A549 (cell line): ENCODE measurements around the gene PTPRD. TPM values are rescaled to one million over a fixed set of nuclear protein-coding genes. Genes with fewer than 3 reads are reported as not detected.

Source experiments
- ATAC-seq, 2 experiments: fragments of 200-7000 bp in 1 of 2; fragments of >200 bp in 1 of 2; cut with Nextera tagmentation in 1 of 2; cut with Tn5 transposase in 1 of 2; 3 replicates each; pipeline versions ENCODE4 v1.8.0 to v1.9.1; 2018 to 2020; ENCODE audit warnings: mild to moderate bottlenecking in 1 of 2, moderate library complexity in 1 of 2
- CTCF ChIA-PET: fragments of 300-600 bp; sonication (Branson Sonifier 250); formaldehyde crosslinking; extraction: SDS; loops from one replicate; lab custom pipeline; 2021; ENCODE audit warnings: antibody characterized with exemption, inconsistent platforms; lab: Yijun Ruan, JAX
- POLR2A ChIA-PET: fragments of 350-600 bp; formaldehyde crosslinking; extraction: SDS; loops from one replicate; lab custom pipeline; 2021; ENCODE audit warnings: antibody characterized with exemption, inconsistent platforms; lab: Yijun Ruan, JAX
- DNase-seq, 2 experiments: peaks; one replicate each; pipeline versions ENCODE4 v3.0.0 to v3.0.0-alpha.2; 2011 to 2016; ENCODE audit warnings: low read depth in 1 of 2, low spot score in 1 of 2
- FAIRE-seq: peaks from 2 replicates; lab custom pipeline; 2011; peaks lifted over from hg19 to GRCh38; lab: Jason Lieb, UNC
- H3K27ac ChIP-seq, 2 experiments: fragments of >200 bp; sonication (Bioruptor Twin); formaldehyde crosslinking; 3 replicates each; pipeline ENCODE4 v1.5.1; 2016 to 2017
- H3K4me1 ChIP-seq: fragments of >200 bp; sonication (Bioruptor Twin); formaldehyde crosslinking; 3 replicates; pipeline ENCODE4 v1.6.1; 2016
- H3K4me2 ChIP-seq: fragments of >200 bp; sonication (Bioruptor Twin); formaldehyde crosslinking; 3 replicates; pipeline ENCODE4 v1.6.1; 2016
- H3K4me3 ChIP-seq: fragments of >200 bp; sonication (Bioruptor Twin); formaldehyde crosslinking; 3 replicates; pipeline ENCODE4 v1.5.1; 2016
- H3K9me3 ChIP-seq: fragments of >200 bp; sonication (Bioruptor Twin); formaldehyde crosslinking; 3 replicates; pipeline ENCODE4 v1.6.1; 2016
- CHD2 ChIP-seq: fragments of 150-350 bp; IDR thresholded peaks from 2 replicates; pipeline ENCODE4 v1.6.1; 2014; ENCODE audit warnings: low read length; ENCODE audit not compliant: partially characterized antibody
- CTCF ChIP-seq: fragments of >200 bp; sonication (Bioruptor Twin); formaldehyde crosslinking; IDR thresholded peaks from 3 replicates; pipeline ENCODE4 v1.5.1; 2016
- EP300 ChIP-seq, 2 experiments: fragments of >200 bp; sonication (Bioruptor Twin); formaldehyde crosslinking; IDR thresholded peaks; 2 replicates in 1 of 2; 3 replicates in 1 of 2; pipeline ENCODE4 v1.6.1; 2016 to 2017
- ESRRA ChIP-seq: fragments of 150-350 bp; IDR thresholded peaks from 2 replicates; pipeline ENCODE4 v1.6.1; 2014; ENCODE audit warnings: mild to moderate bottlenecking, low read length, borderline replicate concordance
- FOSB ChIP-seq: fragments of 250-450 bp; sonication (Bioruptor Pico); IDR thresholded peaks from 2 replicates; pipeline ENCODE4 v1.5.0; 2020; ENCODE audit warnings: mild to moderate bottlenecking, moderate library complexity
- HEYL ChIP-seq: fragments of 250-450 bp; sonication (Bioruptor Pico); IDR thresholded peaks from 2 replicates; pipeline ENCODE4 v1.8.0; 2021; ENCODE audit warnings: mild to moderate bottlenecking, moderate library complexity
- KDM1A ChIP-seq: fragments of 200-600 bp; sonication (generic); IDR thresholded peaks from 2 replicates; pipeline ENCODE4 v1.6.1; 2016; ENCODE audit warnings: low read depth, mild to moderate bottlenecking
- MYC ChIP-seq: IDR thresholded peaks from 2 replicates; pipeline ENCODE4 v1.6.1; 2012; ENCODE audit warnings: mild to moderate bottlenecking, inconsistent platforms, low read length, improper control_type of control experiment, borderline replicate concordance
- NPAS2 ChIP-seq: fragments of 250-450 bp; sonication (Bioruptor Pico); IDR thresholded peaks from 2 replicates; pipeline ENCODE4 v1.8.0; 2022; ENCODE audit warnings: mild to moderate bottlenecking, moderate library complexity, borderline replicate concordance
- POLR2A ChIP-seq: IDR thresholded peaks from 2 replicates; pipeline ENCODE4 v1.6.1; 2012; ENCODE audit warnings: mild to moderate bottlenecking, low read length
- REST ChIP-seq: fragments of 200-600 bp; sonication (generic); IDR thresholded peaks from 2 replicates; pipeline ENCODE4 v1.6.1; 2016; ENCODE audit warnings: antibody characterized with exemption, mild to moderate bottlenecking, moderate library complexity
- RNF2 ChIP-seq: fragments of 200-600 bp; sonication (generic); IDR thresholded peaks from 2 replicates; pipeline ENCODE4 v1.6.1; 2016; ENCODE audit warnings: low read depth, mild to moderate bottlenecking, antibody characterized with exemption, moderate library complexity, borderline replicate concordance
- TFCP2L1 ChIP-seq: fragments of 250-450 bp; sonication (Bioruptor Pico); IDR thresholded peaks from 2 replicates; pipeline ENCODE4 v1.5.0; 2021; ENCODE audit warnings: mild to moderate bottlenecking
- ZC3H11A ChIP-seq: fragments of 450-650 bp; IDR thresholded peaks from 2 replicates; pipeline ENCODE4 v1.6.1; 2014; ENCODE audit warnings: antibody characterized with exemption, mild to moderate bottlenecking
- WGBS: methylation state at CpG from one replicate; pipeline ENCODE4 v1.1.6; 2017; ENCODE audit errors: missing lambda C conversion rate; 5-methylcytosine and 5-hydroxymethylcytosine counted together
- polyA plus RNA-seq, 4 experiments: library from polyadenylated mRNA; depleted of rRNA in 3 of 4; stranded (reverse); fragments of >200 nt; fragmentation: RNase III in 1 of 4; extraction: RNeasy Plus Mini Kit Qiagen cat#74134 plus additional on column Dnase treatment in 1 of 4; gene quantifications; 2 replicates in 3 of 4; 3 replicates in 1 of 4; pipeline ENCODE4 v1.2.3, GENCODE V29; 2011 to 2017
- TF ChIP-seq, protein P1 (sequence below): fragments of >200 bp; sonication (Bioruptor Twin); formaldehyde crosslinking; IDR thresholded peaks from 2 replicates; pipeline ENCODE4 v1.6.1; 2016
- TF ChIP-seq, protein P2 (sequence below): fragments of 250-450 bp; sonication (Bioruptor Pico); IDR thresholded peaks from 2 replicates; pipeline ENCODE4 v1.5.0; 2021; ENCODE audit warnings: mild to moderate bottlenecking, moderate library complexity, borderline replicate concordance
- TF ChIP-seq, protein P3 (sequence below): IDR thresholded peaks from 2 replicates; pipeline ENCODE4 v1.6.1; 2012
- TF ChIP-seq, protein P4 (sequence below): fragments of 150-350 bp; IDR thresholded peaks from 2 replicates; pipeline ENCODE4 v1.6.1; 2014; ENCODE audit warnings: low read depth, mild to moderate bottlenecking, low read length

The PTPRD gene
- polyA plus RNA-seq, 2 of the 4 experiments (the other 2 are of a cell fraction) = 0.39 to 1.3 TPM

DNA sequence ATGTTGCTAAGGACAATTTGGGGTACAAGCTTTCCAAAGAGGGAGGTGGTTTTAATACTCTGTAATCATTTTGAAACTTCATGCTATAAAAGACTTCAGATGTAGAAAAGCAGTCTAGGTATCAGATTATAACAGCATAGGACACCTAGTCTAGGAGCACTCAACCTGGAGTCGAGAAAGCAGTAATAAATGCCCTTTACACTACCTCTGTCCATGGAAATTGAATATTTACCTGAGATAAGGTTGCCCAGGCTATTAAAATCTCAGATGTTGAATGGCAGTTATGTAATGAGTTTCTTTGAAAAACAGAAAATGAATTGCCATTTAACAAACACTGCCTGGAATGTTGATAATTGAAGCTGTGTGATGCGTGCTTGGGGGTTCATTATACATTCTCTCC is 2251.4 kb downstream of the PTPRD start:
- Histone ChIP-seq H3K9me3 (no peaks in the 10 kb centered on the region), H3K4me3 (no peak overlapping the region), H3K27ac (no peak overlapping the region), H3K4me1 (no peaks in the 10 kb centered on the region), H3K4me2 (no peak overlapping the region)
- DNase-seq = no peak
- no peak for ATAC-seq
- 2% methylated on average over 2 of the region's 2 CpGs for WGBS
- CTCF ChIA-PET = no interaction called here
- no peak for FAIRE-seq
- TF ChIP-seq, protein P1, sequence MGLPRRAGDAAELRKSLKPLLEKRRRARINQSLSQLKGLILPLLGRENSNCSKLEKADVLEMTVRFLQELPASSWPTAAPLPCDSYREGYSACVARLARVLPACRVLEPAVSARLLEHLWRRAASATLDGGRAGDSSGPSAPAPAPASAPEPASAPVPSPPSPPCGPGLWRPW = no peak
- no peak for TF ChIP-seq FOSB (CRISPR knock-in tag)
- no peak for TF ChIP-seq EP300 (IDR thresholded peaks at IDR 0.05)
- no peak for TF ChIP-seq CHD2
- no peak for TF ChIP-seq POLR2A
- no peak for TF ChIP-seq NPAS2 (CRISPR knock-in tag)
- TF ChIP-seq, protein P2, sequence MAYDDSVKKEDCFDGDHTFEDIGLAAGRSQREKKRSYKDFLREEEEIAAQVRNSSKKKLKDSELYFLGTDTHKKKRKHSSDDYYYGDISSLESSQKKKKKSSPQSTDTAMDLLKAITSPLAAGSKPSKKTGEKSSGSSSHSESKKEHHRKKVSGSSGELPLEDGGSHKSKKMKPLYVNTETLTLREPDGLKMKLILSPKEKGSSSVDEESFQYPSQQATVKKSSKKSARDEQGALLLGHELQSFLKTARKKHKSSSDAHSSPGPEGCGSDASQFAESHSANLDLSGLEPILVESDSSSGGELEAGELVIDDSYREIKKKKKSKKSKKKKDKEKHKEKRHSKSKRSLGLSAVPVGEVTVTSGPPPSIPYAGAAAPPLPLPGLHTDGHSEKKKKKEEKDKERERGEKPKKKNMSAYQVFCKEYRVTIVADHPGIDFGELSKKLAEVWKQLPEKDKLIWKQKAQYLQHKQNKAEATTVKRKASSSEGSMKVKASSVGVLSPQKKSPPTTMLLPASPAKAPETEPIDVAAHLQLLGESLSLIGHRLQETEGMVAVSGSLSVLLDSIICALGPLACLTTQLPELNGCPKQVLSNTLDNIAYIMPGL (CRISPR knock-in tag) = no peak
- no peak for TF ChIP-seq ZC3H11A
- no peak for TF ChIP-seq RNF2
- no peak for TF ChIP-seq TFCP2L1 (CRISPR knock-in tag)
- no peak for TF ChIP-seq CTCF
- POLR2A ChIA-PET = no interaction called here

DNA sequence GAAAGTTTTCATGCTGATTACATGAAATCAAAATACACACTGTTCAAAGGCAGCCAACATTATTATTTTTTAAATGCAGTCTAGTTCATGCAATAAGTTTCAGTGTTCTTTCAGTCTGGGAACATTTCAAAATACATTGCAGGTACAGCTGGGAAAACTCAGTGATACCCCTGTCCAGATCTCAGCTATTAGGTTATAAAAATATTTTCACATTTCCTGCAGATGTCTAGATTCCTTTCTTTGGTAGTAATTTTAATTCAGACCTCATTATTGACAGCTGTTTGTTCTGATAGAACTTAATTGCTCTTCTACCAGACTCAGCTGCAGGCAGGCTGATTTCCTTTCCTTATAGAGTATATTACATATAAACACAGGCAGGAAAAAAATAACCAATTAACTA is 2256.4 kb downstream of the PTPRD start:
- no peaks in the 10 kb centered on the region for H3K9me3 ChIP-seq
- DNase-seq = no peak
- no peaks in the 10 kb centered on the region for H3K4me1 ChIP-seq
- ChIA-PET CTCF (no interaction called here), POLR2A (no interaction called here)
- ATAC-seq = no peak
- H3K27ac ChIP-seq = no peak overlapping the region
- no peak overlapping the region for H3K4me2 ChIP-seq
- H3K4me3 ChIP-seq = no peak overlapping the region
- FAIRE-seq = no peak
- TF ChIP-seq CTCF (no peak), ESRRA (no peak), REST (no peak), HEYL (CRISPR knock-in tag) (no peak), CHD2 (no peak), KDM1A (no peak), MYC (no peak), EP300 (IDR thresholded peaks at IDR 0.05) (no peak)
- TF ChIP-seq, protein P3, sequence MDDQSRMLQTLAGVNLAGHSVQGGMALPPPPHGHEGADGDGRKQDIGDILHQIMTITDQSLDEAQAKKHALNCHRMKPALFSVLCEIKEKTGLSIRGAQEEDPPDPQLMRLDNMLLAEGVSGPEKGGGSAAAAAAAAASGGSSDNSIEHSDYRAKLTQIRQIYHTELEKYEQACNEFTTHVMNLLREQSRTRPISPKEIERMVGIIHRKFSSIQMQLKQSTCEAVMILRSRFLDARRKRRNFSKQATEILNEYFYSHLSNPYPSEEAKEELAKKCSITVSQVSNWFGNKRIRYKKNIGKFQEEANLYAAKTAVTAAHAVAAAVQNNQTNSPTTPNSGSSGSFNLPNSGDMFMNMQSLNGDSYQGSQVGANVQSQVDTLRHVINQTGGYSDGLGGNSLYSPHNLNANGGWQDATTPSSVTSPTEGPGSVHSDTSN = no peak
- TF ChIP-seq, protein P4, sequence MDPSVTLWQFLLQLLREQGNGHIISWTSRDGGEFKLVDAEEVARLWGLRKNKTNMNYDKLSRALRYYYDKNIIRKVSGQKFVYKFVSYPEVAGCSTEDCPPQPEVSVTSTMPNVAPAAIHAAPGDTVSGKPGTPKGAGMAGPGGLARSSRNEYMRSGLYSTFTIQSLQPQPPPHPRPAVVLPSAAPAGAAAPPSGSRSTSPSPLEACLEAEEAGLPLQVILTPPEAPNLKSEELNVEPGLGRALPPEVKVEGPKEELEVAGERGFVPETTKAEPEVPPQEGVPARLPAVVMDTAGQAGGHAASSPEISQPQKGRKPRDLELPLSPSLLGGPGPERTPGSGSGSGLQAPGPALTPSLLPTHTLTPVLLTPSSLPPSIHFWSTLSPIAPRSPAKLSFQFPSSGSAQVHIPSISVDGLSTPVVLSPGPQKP = no peak
- TF ChIP-seq, all 56 proteins: peak for 0
